ENCODE data around the gene TBC1D7. TPM values are rescaled to one million over a fixed set of nuclear protein-coding genes. Genes with fewer than 3 reads are reported as not detected.

The TBC1D7 gene
- polyA plus RNA-seq, 2 of the 4 experiments (the other 2 are of a cell fraction) = 34.6 to 55.9 TPM

- CTCF ChIA-PET = interaction anchor here (0.7 to 4.9 kb wide), 21 partner anchors 8 to 421 kb away, joined by 3 to 35 read pairs (median 4); no protein-coding TSS in a partner anchor
- POLR2A ChIA-PET = no interaction called here
- no peak for ATAC-seq
- Histone ChIP-seq H3K4me1 (peaks cover 10% of the 10 kb centered on the region; the same call in 1 of the 3 replicates), H3K4me3 (no peak overlapping the region), H3K9me3 (no peaks in the 10 kb centered on the region), H3K4me2 (no peak overlapping the region), H3K27ac (peak overlapping the region in 1 of 2 experiments; percentile 48; a peak in 2 of 6 replicates)
- no peak for FAIRE-seq
- no peak for TF ChIP-seq FOXS1 (CRISPR knock-in tag; IDR thresholded peaks at IDR 0.05)
- TF ChIP-seq CEBPB (IDR thresholded peaks at IDR 0.05) = no peak
- peak; percentile 75 for TF ChIP-seq SMC3 (IDR thresholded peaks at IDR 0.05)
- no peak for TF ChIP-seq KDM1A (IDR thresholded peaks at IDR 0.05; ENCODE audit: low read depth)
- no peak for TF ChIP-seq GATA3 (IDR thresholded peaks at IDR 0.05; ENCODE audit: borderline replicate concordance)
- no peak for TF ChIP-seq ZSCAN20 (CRISPR knock-in tag; IDR thresholded peaks at IDR 0.05)
- TF ChIP-seq, protein P1, sequence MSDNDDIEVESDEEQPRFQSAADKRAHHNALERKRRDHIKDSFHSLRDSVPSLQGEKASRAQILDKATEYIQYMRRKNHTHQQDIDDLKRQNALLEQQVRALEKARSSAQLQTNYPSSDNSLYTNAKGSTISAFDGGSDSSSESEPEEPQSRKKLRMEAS (IDR thresholded peaks at IDR 0.05) = no peak
- no peak for TF ChIP-seq MYC (IDR thresholded peaks at IDR 0.05; ENCODE audit: borderline replicate concordance, low read length)
- no peak for TF ChIP-seq JUNB (IDR thresholded peaks at IDR 0.05)
- TF ChIP-seq USF2 (IDR thresholded peaks at IDR 0.05) = no peak
- TF ChIP-seq RAD21 (conservative IDR thresholded peaks at IDR 0.05 in 1 of 2, IDR thresholded peaks at IDR 0.05 in 1 of 2) = peak; percentile 67 to 73
- no peak for TF ChIP-seq NPAS2 (CRISPR knock-in tag; IDR thresholded peaks at IDR 0.05; ENCODE audit: borderline replicate concordance)
- TF ChIP-seq, protein P2, sequence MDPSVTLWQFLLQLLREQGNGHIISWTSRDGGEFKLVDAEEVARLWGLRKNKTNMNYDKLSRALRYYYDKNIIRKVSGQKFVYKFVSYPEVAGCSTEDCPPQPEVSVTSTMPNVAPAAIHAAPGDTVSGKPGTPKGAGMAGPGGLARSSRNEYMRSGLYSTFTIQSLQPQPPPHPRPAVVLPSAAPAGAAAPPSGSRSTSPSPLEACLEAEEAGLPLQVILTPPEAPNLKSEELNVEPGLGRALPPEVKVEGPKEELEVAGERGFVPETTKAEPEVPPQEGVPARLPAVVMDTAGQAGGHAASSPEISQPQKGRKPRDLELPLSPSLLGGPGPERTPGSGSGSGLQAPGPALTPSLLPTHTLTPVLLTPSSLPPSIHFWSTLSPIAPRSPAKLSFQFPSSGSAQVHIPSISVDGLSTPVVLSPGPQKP (IDR thresholded peaks at IDR 0.05; ENCODE audit: low read depth, low read length) = no peak
- peak; percentile 68 for TF ChIP-seq CTCF (IDR thresholded peaks at IDR 0.05)
- TF ChIP-seq RNF2 (IDR thresholded peaks at IDR 0.05; ENCODE audit: borderline replicate concordance, low read depth) = no peak
- TF ChIP-seq ZNF302 (CRISPR knock-in tag; IDR thresholded peaks at IDR 0.05) = no peak
- TF ChIP-seq ATOH8 (CRISPR knock-in tag; IDR thresholded peaks at IDR 0.05; ENCODE audit: low read depth) = no peak
- no peak for TF ChIP-seq REST (IDR thresholded peaks at IDR 0.05)
- TF ChIP-seq ESRRA (IDR thresholded peaks at IDR 0.05; ENCODE audit: borderline replicate concordance, low read length) = no peak
- TF ChIP-seq SREBF2 (IDR thresholded peaks at IDR 0.05) = no peak
- TF ChIP-seq EHF (CRISPR knock-in tag; IDR thresholded peaks at IDR 0.05) = no peak
- DNase-seq (ENCODE audit: low read depth in 1 of 2, low spot score in 1 of 2) = peak in 1 of 2 experiments; percentile 16
- WGBS (ENCODE audit: missing lambda C conversion rate) = 47% methylated on average over 13 of the region's 13 CpGs
These were observed 3.4 kb upstream of the TBC1D7 start for GRCh38 chr6:13331516-13332348.

Measured in A549 (cell line).